B cell (primary cell): ENCODE data around the gene DIS3L2.

Experiments used
- EZH2 ChIP-seq: IDR thresholded peaks from 2 replicates; pipeline ENCODE4 v1.6.1; 2012; ENCODE audit warnings: borderline replicate concordance, low read depth, mild to moderate bottlenecking, moderate library complexity, low read length; ENCODE audit not compliant: insufficient read depth, poor library complexity, severe bottlenecking
- TF ChIP-seq, protein P1 (sequence below): fragments of 200-600 bp; IDR thresholded peaks from one replicate; pipeline ENCODE4 v1.8.0; 2022; ENCODE audit warnings: antibody characterized with exemption, mild to moderate bottlenecking

DNA sequence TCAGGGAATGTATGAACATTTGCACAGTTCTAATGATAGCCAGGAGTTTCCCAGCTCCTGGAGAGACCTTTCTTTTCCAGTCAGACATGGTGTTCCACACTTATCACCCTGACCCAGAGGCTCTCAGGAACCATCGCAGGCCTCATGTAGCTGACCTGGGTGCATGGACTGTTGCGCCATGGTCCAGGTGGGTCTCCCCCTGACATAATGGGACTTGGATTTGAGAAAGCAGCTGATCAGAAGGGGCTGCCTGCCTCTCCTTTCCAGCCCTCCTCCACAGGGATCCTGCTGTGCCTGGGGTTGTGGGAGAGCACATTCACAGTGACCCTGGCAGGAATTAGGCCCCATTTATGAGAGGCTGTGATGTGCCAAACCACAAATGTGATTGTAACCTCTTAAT lies 283.6 kb downstream of the DIS3L2 start:
- TF ChIP-seq, protein P1, sequence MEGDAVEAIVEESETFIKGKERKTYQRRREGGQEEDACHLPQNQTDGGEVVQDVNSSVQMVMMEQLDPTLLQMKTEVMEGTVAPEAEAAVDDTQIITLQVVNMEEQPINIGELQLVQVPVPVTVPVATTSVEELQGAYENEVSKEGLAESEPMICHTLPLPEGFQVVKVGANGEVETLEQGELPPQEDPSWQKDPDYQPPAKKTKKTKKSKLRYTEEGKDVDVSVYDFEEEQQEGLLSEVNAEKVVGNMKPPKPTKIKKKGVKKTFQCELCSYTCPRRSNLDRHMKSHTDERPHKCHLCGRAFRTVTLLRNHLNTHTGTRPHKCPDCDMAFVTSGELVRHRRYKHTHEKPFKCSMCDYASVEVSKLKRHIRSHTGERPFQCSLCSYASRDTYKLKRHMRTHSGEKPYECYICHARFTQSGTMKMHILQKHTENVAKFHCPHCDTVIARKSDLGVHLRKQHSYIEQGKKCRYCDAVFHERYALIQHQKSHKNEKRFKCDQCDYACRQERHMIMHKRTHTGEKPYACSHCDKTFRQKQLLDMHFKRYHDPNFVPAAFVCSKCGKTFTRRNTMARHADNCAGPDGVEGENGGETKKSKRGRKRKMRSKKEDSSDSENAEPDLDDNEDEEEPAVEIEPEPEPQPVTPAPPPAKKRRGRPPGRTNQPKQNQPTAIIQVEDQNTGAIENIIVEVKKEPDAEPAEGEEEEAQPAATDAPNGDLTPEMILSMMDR: no peak
- no peak for TF ChIP-seq EZH2
